Osteocyte (in vitro differentiated cells): ENCODE data around the gene CNGA2. TPM values are rescaled to one million over a fixed set of nuclear protein-coding genes. Genes with fewer than 3 reads are reported as not detected.
"Not testable (repeated sequence)": the region's sequence is repeated elsewhere in the genome, so short reads cannot be mapped to it uniquely, and the experiment has no call there.

Experiments used
- DNase-seq: peaks from one replicate; pipeline ENCODE4 v3.0.0; 2021; ENCODE audit warnings: mixed read lengths; ENCODE audit not compliant: unreplicated experiment; ENCODE audit errors: extremely low spot score
- H3K27ac Mint-ChIP-seq: one replicate; pipeline ENCODE4 v1.8.0; 2021; ENCODE audit warnings: mild to moderate bottlenecking, mixed read lengths; ENCODE audit not compliant: unreplicated experiment
- H3K27me3 Mint-ChIP-seq: one replicate; pipeline ENCODE4 v1.8.0; 2021; ENCODE audit warnings: mixed read lengths; ENCODE audit not compliant: unreplicated experiment
- H3K36me3 Mint-ChIP-seq: one replicate; pipeline ENCODE4 v1.8.0; 2021; ENCODE audit warnings: mixed read lengths; ENCODE audit not compliant: unreplicated experiment
- H3K4me1 Mint-ChIP-seq: one replicate; pipeline ENCODE4 v1.8.0; 2021; ENCODE audit warnings: mixed read lengths; ENCODE audit not compliant: unreplicated experiment
- H3K4me3 Mint-ChIP-seq: one replicate; pipeline ENCODE4 v1.8.0; 2021; ENCODE audit warnings: mild to moderate bottlenecking, moderate library complexity, mixed read lengths; ENCODE audit not compliant: unreplicated experiment
- H3K9me3 Mint-ChIP-seq: one replicate; pipeline ENCODE4 v1.8.0; 2021; ENCODE audit warnings: mixed read lengths; ENCODE audit not compliant: unreplicated experiment
- CTCF ChIP-seq: fragments of 200-600 bp; sonication (generic); IDR thresholded peaks from 2 replicates; pipeline ENCODE4 v1.5.0; 2021; ENCODE audit warnings: antibody characterized with exemption, mild to moderate bottlenecking, moderate library complexity
- total RNA-seq: library from RNA; stranded (reverse); gene quantifications from 2 replicates; pipeline ENCODE4 v1.2.1, GENCODE V29; 2021

CNGA2 gene
- total RNA-seq, 1 donor from 2014 or later, result not detected

- Mint-ChIP-seq H3K4me1 (no peaks in the 10 kb centered on the region), H3K27me3 (no peaks in the 10 kb centered on the region), H3K4me3 (no peak within 1 kb of the TSS), H3K36me3 (no peaks in the 10 kb centered on the region), H3K27ac (no peak within 1 kb of the TSS), H3K9me3 (peaks cover 20% of the 10 kb centered on the region)
- TF ChIP-seq CTCF, result no peak
- no peak for DNase-seq
Measured at GRCh38 chrX:151694661-151695582, 39.6 kb upstream of the CNGA2 start, which contains the start of gene PRRG3. Gene PRRG3, plus strand, starts transcription at chrX:151695458. Its CDS starts 3,357 bp downstream, at chrX:151698815.

GRCh38 chrX:151695583-151696340 lies 38.8 kb upstream of the CNGA2 start:
- no peak for TF ChIP-seq CTCF
- H3K27ac Mint-ChIP-seq, result no peak overlapping the region
- DNase-seq, result no peak
- no peaks in the 10 kb centered on the region for H3K4me1 Mint-ChIP-seq
- no peaks in the 10 kb centered on the region for H3K27me3 Mint-ChIP-seq
- H3K36me3 Mint-ChIP-seq, result no peaks in the 10 kb centered on the region
- H3K9me3 Mint-ChIP-seq, result peaks cover 22% of the 10 kb centered on the region
- H3K4me3 Mint-ChIP-seq, result no peak overlapping the region

GRCh38 chrX:151697082-151697481 lies 37.5 kb upstream of the CNGA2 start:
- H3K9me3 Mint-ChIP-seq, result peaks cover 22% of the 10 kb centered on the region
- not testable (repeated sequence) for DNase-seq, H3K27ac Mint-ChIP-seq, H3K36me3 Mint-ChIP-seq, H3K4me1 Mint-ChIP-seq, H3K27me3 Mint-ChIP-seq, H3K4me3 Mint-ChIP-seq

- no peak for TF ChIP-seq CTCF
- Mint-ChIP-seq H3K4me3 (no peak overlapping the region), H3K9me3 (peaks cover 22% of the 10 kb centered on the region), H3K4me1 (no peaks in the 10 kb centered on the region), H3K27ac (no peak overlapping the region), H3K36me3 (no peaks in the 10 kb centered on the region), H3K27me3 (no peaks in the 10 kb centered on the region)
- no peak for DNase-seq
Measured at GRCh38 chrX:151697522-151697921, 37.0 kb upstream of the CNGA2 start.

- TF ChIP-seq CTCF, result no peak
- DNase-seq, result no peak
- peaks cover 18% of the 10 kb centered on the region for H3K9me3 Mint-ChIP-seq
- H3K27me3 Mint-ChIP-seq, result no peaks in the 10 kb centered on the region
- no peak overlapping the region for H3K4me3 Mint-ChIP-seq
- H3K36me3 Mint-ChIP-seq, result no peaks in the 10 kb centered on the region
- H3K27ac Mint-ChIP-seq, result no peak overlapping the region
- H3K4me1 Mint-ChIP-seq, result no peaks in the 10 kb centered on the region
Measured at GRCh38 chrX:151698485-151698884, 36.1 kb upstream of the CNGA2 start.
